Daoy (cell line): Measurements from ENCODE around the gene FIS1. TPM values are rescaled to one million over a fixed set of nuclear protein-coding genes. Genes with fewer than 3 reads are reported as not detected.
"Not testable (repeated sequence)": the region's sequence is repeated elsewhere in the genome, so short reads cannot be mapped to it uniquely, and the experiment has no call there.

Experiments used
- DNase-seq: peaks from one replicate; pipeline ENCODE4 v3.0.0-alpha.2; 2015; ENCODE audit warnings: low read depth
- total RNA-seq: library from RNA; depleted of rRNA; stranded (reverse); fragments of >200 nt; shearing (Covaris generic); gene quantifications from 2 replicates; pipeline ENCODE4 v1.2.3, GENCODE V29; 2014; rRNA removed

Gene FIS1
- total RNA-seq, result 294 and 310 TPM in 2 replicates

DNA sequence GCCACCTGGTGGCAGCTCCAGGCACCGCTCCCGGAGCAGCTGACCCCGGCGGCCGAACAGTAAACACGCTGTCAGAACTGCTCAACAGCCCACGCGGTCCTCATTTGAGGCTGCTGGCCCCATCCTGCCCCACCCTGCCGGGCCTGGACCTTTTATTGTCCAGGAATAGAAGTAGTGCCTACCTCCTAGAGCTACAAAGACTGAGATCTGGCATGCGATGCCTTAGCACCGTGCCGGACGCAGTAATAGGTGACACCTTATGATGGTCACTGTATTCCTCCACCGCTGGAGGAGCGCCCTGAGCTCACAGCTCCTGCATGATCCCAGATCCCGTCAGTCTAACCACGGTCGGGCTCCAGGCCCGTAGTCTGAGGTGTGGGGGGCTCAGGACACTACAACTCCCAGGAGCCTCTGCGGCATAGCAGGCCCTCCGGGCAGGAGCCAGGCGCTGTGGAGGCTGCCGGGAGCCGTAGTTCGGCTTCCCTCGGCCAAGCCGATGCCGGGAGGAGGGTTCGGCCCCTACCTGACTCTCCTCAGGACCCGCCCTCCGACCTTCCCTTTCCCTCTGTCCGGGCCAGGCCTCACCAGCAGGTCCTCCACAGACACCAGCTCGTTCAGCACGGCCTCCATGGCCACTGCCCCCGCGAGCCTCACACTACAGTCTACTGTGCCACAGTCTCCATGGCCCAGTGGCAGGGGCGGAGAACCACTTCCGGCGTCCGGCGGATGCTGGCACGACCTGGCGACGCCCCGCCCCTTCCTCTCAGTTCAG lies at the start of gene FIS1:
Gene FIS1, minus strand, starts transcription at position 707 of the 772 bp plus-strand sequence. Its CDS starts 77 bp downstream, at position 630.
- peak; percentile 99 for DNase-seq

DNA sequence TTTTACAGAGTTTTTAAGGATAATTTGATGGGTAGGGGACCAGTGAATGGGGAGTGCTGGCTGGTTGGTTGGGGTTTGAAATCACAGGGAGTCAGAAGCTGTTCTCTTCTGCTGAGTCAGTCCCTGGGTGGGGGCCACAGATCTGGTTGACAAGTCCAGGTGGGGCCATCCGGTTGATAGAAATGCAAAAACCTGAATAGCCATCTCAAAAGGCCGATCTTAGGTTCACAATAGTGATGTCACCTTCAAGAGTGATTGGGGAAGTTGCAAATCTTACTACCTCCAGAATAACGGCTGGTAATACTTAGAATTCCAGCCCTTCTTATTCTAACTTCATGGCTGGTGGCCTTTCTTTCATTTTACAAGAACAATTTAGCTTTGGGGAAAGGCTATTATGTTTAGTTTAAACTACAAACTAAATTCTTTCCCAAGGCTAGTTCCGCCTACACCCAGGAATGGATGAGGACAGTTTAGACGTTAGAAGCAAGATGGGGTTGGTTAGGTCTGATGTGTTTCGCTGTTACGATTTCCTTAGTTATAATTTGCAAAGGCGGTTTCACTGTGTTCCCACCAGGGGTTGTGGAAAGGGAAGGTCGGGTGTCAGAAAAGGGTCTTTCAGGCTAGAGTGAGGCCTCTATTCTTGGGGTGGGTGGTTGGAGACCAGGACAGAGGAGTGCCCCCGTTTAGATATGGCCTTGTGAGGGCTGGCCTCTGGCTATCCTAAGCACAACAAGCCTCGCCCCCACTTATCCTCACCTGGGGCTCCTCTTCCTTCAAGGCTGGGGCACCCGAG lies 49.4 kb upstream of the FIS1 start:
- no peak for DNase-seq

GRCh38 chr7:101293069-101294021 lies 48.5 kb upstream of the FIS1 start:
- DNase-seq, result not testable (repeated sequence)

- DNase-seq, result not testable (repeated sequence)
Observed at GRCh38 chr7:101292566-101292965, 47.7 kb upstream of the FIS1 start.

DNA sequence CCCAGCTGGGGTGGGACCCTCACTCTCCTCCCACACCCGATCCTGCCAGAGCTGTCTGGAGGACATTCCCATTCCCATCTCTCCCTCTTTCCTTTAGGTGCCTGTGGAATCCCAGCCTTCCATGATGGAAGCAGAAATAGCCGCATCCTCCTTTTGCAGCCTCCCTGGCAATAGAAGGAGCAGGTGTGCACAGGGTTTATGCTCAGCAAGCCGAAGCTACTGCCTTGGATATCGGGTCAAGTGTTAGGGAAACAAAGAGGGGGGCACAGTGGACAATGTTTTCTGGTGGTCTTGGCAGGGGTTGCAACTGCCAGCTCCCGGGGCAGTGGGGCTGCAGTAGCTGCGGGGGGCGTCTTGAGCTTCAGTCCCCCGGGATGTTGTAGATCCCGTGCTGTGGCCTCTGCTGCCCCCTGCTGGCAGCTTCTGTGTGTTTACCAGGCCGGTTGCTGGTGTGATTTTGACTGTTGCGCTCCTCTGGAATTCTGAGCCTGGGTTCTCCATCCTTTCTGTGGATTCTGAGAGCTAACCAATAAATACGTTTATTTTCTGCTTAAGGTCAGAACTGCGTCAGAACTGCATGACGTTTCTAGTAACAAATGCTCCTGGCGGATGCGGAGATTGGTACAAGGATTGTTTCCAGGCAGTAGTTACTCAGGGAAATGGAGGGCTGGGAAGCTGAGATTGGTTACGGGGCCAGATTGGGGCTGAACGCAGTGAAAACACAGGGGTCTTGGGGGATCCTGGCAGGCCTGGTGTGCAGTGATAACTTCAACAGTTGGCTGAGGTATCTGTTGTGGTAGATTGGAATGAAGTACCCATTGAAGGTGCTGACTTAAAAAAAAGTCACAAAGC lies 45.5 kb upstream of the FIS1 start:
- peak; percentile 72 for DNase-seq

DNA sequence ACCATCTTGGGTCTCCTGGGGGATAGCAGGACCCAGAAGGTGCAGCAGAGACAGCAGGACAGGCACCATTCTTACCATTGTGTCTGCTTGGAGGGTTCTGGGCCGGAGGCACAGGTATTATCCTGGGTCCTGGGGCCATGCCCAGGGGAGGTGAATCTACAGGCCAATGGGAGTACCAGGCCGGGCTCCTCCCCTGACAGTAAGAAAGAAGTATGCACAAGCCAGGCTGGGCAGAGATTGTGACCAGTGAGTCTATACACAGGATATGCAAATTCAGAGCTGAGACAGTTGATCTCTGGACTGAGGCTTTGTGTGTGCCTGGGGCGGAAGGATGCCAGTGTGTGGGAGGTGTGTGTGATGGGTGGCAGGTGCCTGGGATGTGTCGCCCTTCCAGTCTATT lies 44.8 kb upstream of the FIS1 start:
- not testable (repeated sequence) for DNase-seq

GRCh38 chr7:101288439-101288838 lies 43.6 kb upstream of the FIS1 start:
- DNase-seq, result no peak

- DNase-seq, result no peak
Observed at GRCh38 chr7:101287032-101287431, 42.2 kb upstream of the FIS1 start.

DNA sequence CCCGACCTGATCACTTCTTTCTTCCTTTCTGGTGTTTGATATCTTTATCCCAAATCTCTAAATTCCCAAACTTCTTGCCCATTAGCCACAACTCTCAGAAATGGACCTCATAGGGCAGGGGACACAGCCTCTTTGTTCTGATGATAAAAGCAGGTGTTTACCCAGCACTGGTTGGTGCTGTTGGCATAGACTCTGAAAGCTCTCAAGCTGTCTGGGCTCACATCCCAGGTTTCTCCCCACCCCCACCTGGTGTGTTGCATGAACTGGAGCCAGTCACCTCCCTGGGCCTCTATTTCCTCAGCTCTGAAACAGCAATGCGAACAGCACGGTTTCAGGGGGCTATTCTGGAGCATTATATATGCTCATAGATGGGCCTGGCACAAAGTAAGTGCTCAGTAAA lies 41.0 kb upstream of the FIS1 start:
- not testable (repeated sequence) for DNase-seq

DNA sequence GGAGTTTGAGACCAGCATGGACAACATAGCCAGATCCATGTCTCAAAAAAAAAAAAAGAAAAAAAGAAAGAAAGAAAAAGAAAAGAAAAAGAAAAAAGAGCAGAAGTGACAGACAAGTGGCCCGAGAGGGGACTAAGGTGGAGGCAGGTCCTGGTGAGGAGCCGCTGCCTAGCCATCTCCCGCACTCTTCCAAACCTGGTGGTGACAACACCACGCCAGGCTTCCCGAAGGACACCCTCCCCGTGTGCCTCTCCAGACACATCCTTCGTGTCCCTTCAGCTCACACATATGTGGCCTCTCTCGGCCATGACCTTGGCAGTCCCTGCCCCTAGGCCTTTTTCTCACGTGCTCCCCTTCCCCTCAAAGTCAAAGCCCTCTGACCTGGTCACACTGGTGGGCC lies 40.3 kb upstream of the FIS1 start:
- no peak for DNase-seq

- DNase-seq, result not testable (repeated sequence)
Observed at GRCh38 chr7:101280912-101281311, 36.0 kb upstream of the FIS1 start.

GRCh38 chr7:101278461-101279292 lies 33.8 kb upstream of the FIS1 start:
- no peak for DNase-seq

- DNase-seq, result no peak
Observed at GRCh38 chr7:101277155-101277554, 32.3 kb upstream of the FIS1 start.

DNA sequence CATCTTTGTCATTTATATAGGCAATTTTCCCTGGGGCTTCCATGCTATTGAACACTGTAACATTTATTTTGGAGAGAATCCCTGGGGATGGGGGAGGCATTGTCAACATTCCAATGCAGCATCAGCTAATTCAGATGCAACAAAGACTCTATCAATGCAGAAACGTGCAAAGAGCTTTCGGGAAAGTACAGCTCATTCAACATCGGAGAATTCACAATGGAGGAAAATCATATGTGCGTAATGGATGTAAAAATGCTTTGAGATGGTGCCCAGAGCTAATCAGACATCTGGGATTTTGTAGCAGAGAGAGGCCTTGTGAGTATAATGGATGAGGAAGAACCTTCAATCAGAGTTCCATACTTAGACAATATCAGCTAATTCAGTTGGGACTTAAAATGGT lies 28.3 kb upstream of the FIS1 start:
- DNase-seq, result no peak

- no peak for DNase-seq
Observed at GRCh38 chr7:101271021-101271420, 26.1 kb upstream of the FIS1 start.

- no peak for DNase-seq
Observed at GRCh38 chr7:101269664-101270063, 24.8 kb upstream of the FIS1 start.

DNA sequence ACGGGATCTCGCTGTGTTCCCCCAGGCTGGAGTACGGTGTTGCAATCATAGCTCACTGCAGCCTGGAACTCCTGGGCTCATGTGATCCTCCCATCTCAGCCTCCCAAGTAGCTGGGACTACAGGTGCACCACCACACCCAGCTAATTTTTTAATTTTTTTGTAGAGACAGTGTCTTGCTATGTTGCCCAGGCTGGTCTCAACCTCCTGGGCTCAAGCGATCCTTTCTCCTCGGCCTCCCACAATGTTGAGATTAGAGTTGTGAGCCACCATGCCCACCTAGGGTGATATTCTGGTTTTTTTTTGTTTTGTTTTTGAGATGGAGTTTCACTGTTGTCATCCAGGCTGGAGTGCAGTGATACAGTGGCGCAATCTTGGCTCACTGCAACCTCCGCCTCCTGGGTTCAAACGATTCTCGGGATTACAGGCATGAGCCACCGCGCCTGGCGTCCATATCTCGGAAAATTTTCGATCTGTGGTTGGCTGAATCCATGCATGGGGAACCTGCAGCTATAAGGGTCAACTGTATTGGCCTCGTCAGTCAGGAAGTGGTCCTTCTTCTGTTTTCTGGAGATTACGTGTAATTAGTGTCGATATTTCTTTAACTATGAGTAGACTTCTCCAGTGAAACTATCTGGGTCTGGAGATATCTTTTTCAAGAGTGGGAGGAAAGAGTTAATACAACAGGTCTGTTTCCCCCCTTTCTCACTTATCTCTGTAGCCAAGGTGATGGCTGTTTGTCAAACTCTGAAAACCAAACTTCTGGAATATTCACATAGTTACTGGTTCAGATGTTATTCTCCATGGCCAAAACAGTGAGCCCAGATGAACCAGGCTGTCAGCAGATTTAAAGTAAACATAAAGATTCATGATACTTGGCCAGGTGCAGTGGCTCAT lies 21.0 kb upstream of the FIS1 start:
- DNase-seq, result no peak

DNA sequence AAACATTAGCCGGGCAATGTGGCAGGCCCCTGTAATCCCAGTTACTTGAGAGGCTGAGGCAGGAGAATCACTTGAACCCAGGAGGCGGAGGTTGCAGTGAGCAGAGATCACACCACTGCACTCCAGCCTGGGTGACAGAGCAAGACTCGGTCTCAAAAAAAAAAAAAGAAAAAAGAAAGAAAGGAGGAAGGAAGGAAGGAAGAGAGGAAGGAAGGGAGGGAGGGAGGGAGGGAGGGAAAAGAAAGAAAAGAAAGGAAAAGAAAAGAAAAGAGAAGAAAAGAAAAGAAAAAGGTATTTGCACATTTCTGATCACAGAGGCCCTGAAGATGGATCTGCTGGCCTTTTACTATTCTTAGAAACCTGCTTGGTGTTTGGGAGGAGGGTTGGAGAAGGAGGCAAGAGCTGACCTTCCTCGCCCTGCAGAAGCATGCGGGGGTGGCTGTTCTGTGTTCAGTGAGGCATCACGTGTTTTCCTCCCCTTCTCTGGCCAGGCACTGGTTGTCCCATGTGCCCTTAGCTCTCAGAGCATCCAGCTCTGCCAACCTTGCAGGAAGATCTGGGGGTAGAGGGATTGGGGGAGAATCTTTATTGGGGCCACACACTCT lies 19.3 kb upstream of the FIS1 start:
- not testable (repeated sequence) for DNase-seq
